ENCODE measurements around the gene CDK6. TPM values are rescaled to one million over a fixed set of nuclear protein-coding genes. Genes with fewer than 3 reads are reported as not detected.
"Not testable (repeated sequence)": the region's sequence is repeated elsewhere in the genome, so short reads cannot be mapped to it uniquely, and the experiment has no call there.

The CDK6 gene
- total RNA-seq, 2 donors from 2014 or later: 91.6 to 153 TPM

- H3K27ac Mint-ChIP-seq: no peak overlapping the region
- H3K36me3 Mint-ChIP-seq: peaks cover 14 to 73% of the 10 kb centered on the region in 2 donors
- peaks cover 4 to 12% of the 10 kb centered on the region in 2 donors for H3K9me3 Mint-ChIP-seq
- no peak for ATAC-seq
- DNase-seq (ENCODE audit: low spot score in 2 of 2): no peak
Observed at GRCh38 chr7:92748495-92748894, 87.9 kb downstream of the CDK6 start.

DNA sequence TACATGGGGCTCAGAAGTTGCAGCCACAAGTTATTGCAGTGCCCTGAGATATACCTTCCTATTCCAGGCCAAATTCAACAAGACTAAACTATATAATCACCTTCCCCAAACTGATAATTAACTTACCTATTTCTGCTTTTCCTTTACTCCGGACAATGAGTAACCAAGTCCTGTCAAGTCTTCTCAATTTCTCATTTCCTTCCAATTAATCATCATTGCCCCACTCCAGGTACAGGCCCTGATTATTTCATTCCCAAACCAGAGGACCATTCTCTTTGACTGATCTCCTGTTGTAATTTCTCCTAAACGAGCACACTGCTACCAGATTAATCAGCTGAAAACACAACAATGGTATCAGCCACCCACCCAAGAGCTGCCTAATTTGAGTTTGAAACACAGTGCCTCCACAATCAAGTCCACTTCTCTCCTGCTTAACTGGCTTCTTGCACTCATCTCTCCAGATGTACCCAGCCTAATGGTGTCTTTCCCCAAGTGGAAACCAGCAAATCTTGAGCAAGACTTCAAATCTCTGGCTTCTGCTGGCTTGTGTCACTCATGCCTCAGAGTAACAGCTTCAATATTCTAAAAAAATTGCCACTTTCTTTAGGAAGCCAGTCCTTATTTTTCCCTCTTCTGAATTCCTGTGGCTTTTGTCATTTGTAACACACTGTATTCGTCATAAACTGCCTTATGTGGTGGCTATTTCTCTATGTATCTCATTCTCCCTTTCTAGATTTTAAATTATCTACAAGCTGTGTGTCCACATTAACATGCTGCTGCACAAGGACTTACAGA is 89.1 kb downstream of the CDK6 start:
- Mint-ChIP-seq H3K27ac (peak overlapping the region in 1 of 2 donors; percentile 30), H3K9me3 (peaks cover 4 to 14% of the 10 kb centered on the region in 2 donors), H3K36me3 (peaks cover 16 to 66% of the 10 kb centered on the region in 2 donors)
- DNase-seq (ENCODE audit: low spot score in 2 of 2) (no peak), ATAC-seq (peak in 1 of 2 donors; percentile 16)

- DNase-seq (ENCODE audit: low spot score in 2 of 2): no peak
- H3K27ac Mint-ChIP-seq: no peak overlapping the region
- peaks cover 4 to 14% of the 10 kb centered on the region in 2 donors for H3K9me3 Mint-ChIP-seq
- no peak for ATAC-seq
- H3K36me3 Mint-ChIP-seq: peaks cover 16 to 66% of the 10 kb centered on the region in 2 donors
Observed at GRCh38 chr7:92745241-92745640, 91.1 kb downstream of the CDK6 start.

DNA sequence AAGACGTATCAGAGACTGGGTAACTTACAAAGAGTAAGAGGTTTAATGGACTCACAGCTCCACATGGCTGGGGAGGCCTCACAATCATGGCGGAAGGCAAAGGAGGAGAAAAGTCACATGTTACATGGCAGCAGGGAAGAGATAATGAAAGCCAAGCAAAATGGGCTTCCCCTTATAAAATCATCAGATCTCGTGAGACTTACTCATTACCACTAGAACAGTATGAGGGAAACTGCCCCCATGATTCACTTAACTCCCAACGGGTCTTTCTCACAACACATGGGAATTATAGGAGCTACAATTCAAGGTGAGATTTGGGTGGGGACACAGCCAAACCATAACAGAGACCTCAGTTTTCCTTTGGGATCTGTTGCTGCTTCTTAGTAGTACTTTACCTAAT is 92.2 kb downstream of the CDK6 start:
- DNase-seq (ENCODE audit: low spot score in 2 of 2): not testable (repeated sequence)
- Mint-ChIP-seq H3K27ac (peak overlapping the region in 1 of 2 donors; percentile 64), H3K36me3 (peaks cover 16 to 67% of the 10 kb centered on the region in 2 donors), H3K9me3 (peaks cover 4 to 14% of the 10 kb centered on the region in 2 donors)
- ATAC-seq: peak in 1 of 2 donors; percentile 69

- DNase-seq (ENCODE audit: low spot score in 2 of 2): no peak
- H3K9me3 Mint-ChIP-seq: peaks cover 4 to 14% of the 10 kb centered on the region in 2 donors
- no peak for ATAC-seq
- peaks cover 13 to 65% of the 10 kb centered on the region in 2 donors for H3K36me3 Mint-ChIP-seq
- no peak overlapping the region for H3K27ac Mint-ChIP-seq
Observed at GRCh38 chr7:92742186-92742585, 94.2 kb downstream of the CDK6 start.

- H3K36me3 Mint-ChIP-seq: peaks cover 17 to 68% of the 10 kb centered on the region in 2 donors
- H3K27ac Mint-ChIP-seq: peak overlapping the region in 1 of 2 donors; percentile 58
- H3K9me3 Mint-ChIP-seq: peaks cover 9 to 10% of the 10 kb centered on the region in 2 donors
- ATAC-seq (no peak), DNase-seq (ENCODE audit: low spot score in 2 of 2) (no peak)
Observed at GRCh38 chr7:92740700-92741126, 95.7 kb downstream of the CDK6 start.

GRCh38 chr7:92740134-92740533 is 96.2 kb downstream of the CDK6 start:
- Mint-ChIP-seq H3K27ac (no peak overlapping the region), H3K9me3 (peaks cover 9 to 10% of the 10 kb centered on the region in 2 donors), H3K36me3 (peaks cover 17 to 66% of the 10 kb centered on the region in 2 donors)
- DNase-seq (ENCODE audit: low spot score in 2 of 2) (no peak), ATAC-seq (no peak)

DNA sequence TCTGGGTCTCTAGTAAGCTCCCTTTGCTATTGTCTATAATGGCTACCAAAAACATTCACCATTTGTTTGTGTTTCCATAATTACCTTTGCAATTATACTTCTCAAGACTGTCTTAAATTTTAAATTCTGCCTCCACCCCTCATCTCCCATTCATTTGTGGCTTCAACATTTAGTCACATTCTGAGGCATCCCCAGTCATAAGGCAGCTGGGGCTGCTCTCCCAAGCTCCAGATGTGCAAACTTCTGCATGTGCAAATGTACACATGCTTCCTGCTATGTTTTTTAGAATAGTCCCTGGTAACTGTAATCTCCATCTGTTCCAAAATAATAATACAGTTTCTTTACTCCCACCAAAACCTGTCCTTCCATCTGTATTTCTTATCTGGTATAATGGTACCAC is 97.3 kb downstream of the CDK6 start:
- peaks cover 19 to 71% of the 10 kb centered on the region in 2 donors for H3K36me3 Mint-ChIP-seq
- peak in 1 of 2 donors; percentile 74 for ATAC-seq
- H3K27ac Mint-ChIP-seq: peak overlapping the region in 1 of 2 donors; percentile 7
- no peak for DNase-seq (ENCODE audit: low spot score in 2 of 2)
- peaks cover 8% of the 10 kb centered on the region in 2 donors for H3K9me3 Mint-ChIP-seq

GRCh38 chr7:92737706-92738105 is 98.7 kb downstream of the CDK6 start:
- peak overlapping the region in 1 of 2 donors; percentile 92 for H3K27ac Mint-ChIP-seq
- ATAC-seq (peak in 1 of 2 donors; percentile 72), DNase-seq (ENCODE audit: low spot score in 2 of 2) (no peak)
- peaks cover 5 to 8% of the 10 kb centered on the region in 2 donors for H3K9me3 Mint-ChIP-seq
- H3K36me3 Mint-ChIP-seq: peaks cover 12 to 69% of the 10 kb centered on the region in 2 donors

DNA sequence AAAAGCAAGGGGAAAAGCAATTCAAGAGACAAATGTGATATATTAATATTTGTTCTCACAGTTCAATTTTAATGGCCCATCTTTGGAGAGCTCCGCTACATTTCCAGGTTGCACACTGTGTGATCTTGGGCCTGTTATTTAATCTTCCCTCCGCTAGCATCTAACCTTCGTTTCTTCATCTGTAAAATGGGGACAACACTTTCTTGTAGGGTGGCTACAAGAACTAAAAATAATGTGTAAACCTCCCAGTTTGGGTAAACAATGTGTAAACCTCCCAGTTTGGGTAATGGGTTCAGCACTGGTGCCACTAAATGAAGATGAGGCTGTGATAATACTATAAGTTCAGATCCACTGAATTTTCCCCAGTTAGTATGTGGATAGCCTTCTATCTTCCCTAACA is 99.5 kb downstream of the CDK6 start:
- ATAC-seq: no peak

GRCh38 chr7:92735707-92736106 is 100.7 kb downstream of the CDK6 start:
- Mint-ChIP-seq H3K9me3 (peaks cover 5 to 8% of the 10 kb centered on the region in 2 donors), H3K36me3 (peaks cover 16 to 77% of the 10 kb centered on the region in 2 donors)

More for the DNA sequence above, 99.5 kb downstream of the CDK6 start:
- Mint-ChIP-seq H3K27ac (peak overlapping the region; percentile 2 to 32), H3K36me3 (peaks cover 15 to 75% of the 10 kb centered on the region in 2 donors), H3K9me3 (peaks cover 5 to 8% of the 10 kb centered on the region in 2 donors)
- DNase-seq (ENCODE audit: low spot score in 2 of 2): no peak

DNA sequence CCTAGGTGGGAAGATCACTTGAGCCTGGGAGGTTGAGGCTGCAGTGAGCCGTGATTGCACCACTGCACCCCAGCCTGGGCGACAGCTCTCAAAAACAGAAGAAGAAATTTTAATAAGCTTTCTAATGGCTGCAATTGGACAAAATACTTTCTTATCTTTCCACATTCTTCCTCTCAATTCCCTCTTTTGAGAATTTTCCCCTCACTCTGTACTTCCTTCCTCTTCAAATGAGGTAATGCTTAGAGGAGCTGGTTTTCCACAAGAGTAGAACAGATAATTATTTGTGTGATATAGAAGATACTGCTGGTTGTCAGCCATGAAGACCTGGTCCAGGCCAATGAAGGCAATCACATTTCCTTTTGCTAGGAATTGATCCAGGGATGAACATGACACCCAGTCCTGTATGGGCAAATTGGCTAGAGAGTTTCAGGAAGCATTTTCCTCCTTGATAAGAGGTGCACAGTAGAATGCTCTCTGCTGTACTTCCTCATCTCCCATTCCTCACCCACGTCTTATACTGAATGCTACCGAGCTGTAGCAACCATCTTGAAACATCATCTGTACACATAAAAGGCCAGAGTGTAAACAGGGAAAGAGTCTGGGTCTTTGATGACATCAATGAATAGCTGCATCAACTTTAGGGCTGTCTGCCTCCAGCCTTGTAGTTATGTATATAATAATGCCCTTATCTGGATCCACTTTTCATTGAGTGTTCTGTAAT is 103.9 kb downstream of the CDK6 start:
- ATAC-seq (no peak), DNase-seq (ENCODE audit: low spot score in 2 of 2) (no peak)
- peak overlapping the region; percentile 92 to 99 for H3K27ac Mint-ChIP-seq
- peaks cover 5 to 8% of the 10 kb centered on the region in 2 donors for H3K9me3 Mint-ChIP-seq
- peaks cover 16 to 64% of the 10 kb centered on the region in 2 donors for H3K36me3 Mint-ChIP-seq

More at GRCh38 chr7:92735707-92736106, 100.7 kb downstream of the CDK6 start:
- no peak for DNase-seq (ENCODE audit: low spot score in 2 of 2)
- ATAC-seq: no peak
- H3K27ac Mint-ChIP-seq: no peak overlapping the region

DNA sequence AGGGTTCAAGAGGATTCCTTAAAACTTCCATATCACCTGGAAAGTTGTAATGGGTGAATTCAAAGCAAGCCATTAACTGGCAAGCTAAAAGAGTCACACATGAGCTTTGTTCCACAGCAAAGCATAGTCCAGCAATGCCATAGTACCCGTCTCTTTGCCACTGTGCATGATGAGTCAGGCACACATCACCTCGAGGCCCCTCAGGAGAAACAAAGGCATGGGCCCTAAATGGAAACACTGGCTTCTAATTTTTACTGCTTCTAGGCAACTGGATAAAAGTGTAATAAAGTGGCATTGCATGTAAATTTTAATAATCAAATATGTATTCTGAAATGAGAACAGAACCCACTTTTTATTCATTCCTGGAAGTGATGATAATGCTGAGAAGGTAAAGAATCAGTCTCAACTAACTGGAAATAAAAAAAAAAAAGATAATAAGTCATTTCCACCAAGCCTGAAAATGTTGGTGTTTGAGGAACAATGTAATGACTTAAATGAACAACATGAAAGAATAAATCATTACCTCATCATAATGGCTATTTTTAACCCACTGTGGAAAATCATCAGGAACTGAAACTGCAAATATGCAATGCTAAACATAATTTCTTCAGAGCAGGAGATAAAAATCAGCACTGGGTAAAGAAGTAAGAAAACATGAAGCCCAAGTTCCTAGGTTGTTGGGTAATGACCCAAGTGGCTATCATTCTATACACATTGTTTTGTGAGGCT is 104.9 kb downstream of the CDK6 start:
- ATAC-seq: peak; percentile 80 to 84
- H3K27ac Mint-ChIP-seq: peak overlapping the region; percentile 92 to 99
- H3K9me3 Mint-ChIP-seq: peaks cover 5 to 6% of the 10 kb centered on the region in 2 donors
- DNase-seq (ENCODE audit: low spot score in 2 of 2): peak in 1 of 2 donors; percentile 44
- H3K36me3 Mint-ChIP-seq: peaks cover 15 to 64% of the 10 kb centered on the region in 2 donors

DNA sequence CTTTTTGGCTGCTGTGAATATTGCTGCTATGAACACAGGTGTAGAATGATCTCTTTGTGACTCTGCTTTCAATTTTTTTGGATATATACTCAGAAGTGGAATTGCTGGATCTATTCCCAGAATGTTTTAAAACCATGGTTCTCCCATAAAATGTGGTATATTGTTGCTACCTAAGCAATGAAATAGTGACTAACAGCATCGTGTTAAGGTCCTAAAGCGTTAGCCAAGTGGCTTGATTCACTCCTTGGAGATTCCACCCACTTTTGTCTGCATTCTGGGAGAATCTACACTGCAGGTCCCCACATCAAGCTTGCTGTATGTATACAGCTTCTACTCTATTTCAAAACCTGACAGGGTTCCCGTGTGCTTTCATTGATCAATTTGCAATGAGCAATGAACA is 105.6 kb downstream of the CDK6 start:
- Mint-ChIP-seq H3K27ac (peak overlapping the region; percentile 92 to 99), H3K36me3 (peaks cover 10 to 62% of the 10 kb centered on the region in 2 donors), H3K9me3 (peaks cover 3 to 5% of the 10 kb centered on the region in 2 donors)
- ATAC-seq (no peak), DNase-seq (ENCODE audit: low spot score in 2 of 2) (no peak)

DNA sequence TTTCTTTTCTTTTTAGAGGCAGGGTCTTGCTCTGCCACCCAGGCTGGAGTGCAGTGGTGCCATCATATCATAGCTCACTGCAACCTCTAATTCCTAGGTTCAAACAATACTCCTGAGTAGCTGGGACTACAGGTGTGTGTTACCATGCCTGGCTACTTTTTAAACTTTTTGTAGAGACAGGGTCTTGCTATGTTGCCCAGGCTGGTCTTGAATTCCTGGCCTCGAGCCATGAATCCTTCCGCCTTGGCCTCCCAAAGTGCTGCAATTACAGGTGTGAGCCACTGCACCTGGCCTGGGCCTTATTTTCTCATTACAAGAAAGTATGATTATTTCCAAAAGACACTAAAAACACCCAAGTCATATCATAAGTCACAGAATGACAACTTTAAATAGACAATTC is 106.6 kb downstream of the CDK6 start:
- Mint-ChIP-seq H3K27ac (peak overlapping the region; percentile 92 to 99), H3K36me3 (peaks cover 20 to 67% of the 10 kb centered on the region in 2 donors), H3K9me3 (peaks cover 3 to 5% of the 10 kb centered on the region in 2 donors)
- DNase-seq (ENCODE audit: low spot score in 2 of 2): no peak
- peak in 1 of 2 donors; percentile 24 for ATAC-seq

DNA sequence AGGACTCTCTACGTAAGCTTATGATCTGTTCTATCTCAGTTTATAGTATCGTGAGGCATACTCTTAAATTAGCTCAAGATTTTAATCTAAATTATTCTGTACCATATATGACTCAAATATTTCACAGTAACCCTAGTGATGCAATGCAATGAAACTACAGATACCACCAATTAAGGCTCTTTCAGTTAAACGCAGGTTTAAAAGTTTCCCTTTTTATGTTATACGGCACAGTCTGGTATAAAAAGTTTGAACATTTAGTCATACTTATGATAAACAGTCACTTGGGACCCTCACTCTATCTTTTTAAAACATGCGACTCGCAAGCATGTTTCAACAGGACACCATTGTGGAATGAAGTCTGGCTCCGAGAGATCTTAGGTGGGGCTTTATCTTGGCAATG is 107.2 kb downstream of the CDK6 start:
- H3K36me3 Mint-ChIP-seq: peaks cover 19 to 66% of the 10 kb centered on the region in 2 donors
- H3K9me3 Mint-ChIP-seq: peaks cover 3 to 5% of the 10 kb centered on the region in 2 donors
- H3K27ac Mint-ChIP-seq: peak overlapping the region; percentile 92 to 99
- peak; percentile 8 to 75 for ATAC-seq
- DNase-seq (ENCODE audit: low spot score in 2 of 2): no peak
